ENCODE data around the gene TMEM240. TPM values are rescaled to one million over a fixed set of nuclear protein-coding genes. Genes with fewer than 3 reads are reported as not detected.
A peak's percentile ranks its signal among the peaks of the same experiment; 100 is the strongest.
"Not testable (repeated sequence)": the region's sequence is repeated elsewhere in the genome, so short reads cannot be mapped to it uniquely, and the experiment has no call there.

The TMEM240 gene
- total RNA-seq, 2 experiments from 2014 or later: 1.2 to 1.9 TPM

DNA sequence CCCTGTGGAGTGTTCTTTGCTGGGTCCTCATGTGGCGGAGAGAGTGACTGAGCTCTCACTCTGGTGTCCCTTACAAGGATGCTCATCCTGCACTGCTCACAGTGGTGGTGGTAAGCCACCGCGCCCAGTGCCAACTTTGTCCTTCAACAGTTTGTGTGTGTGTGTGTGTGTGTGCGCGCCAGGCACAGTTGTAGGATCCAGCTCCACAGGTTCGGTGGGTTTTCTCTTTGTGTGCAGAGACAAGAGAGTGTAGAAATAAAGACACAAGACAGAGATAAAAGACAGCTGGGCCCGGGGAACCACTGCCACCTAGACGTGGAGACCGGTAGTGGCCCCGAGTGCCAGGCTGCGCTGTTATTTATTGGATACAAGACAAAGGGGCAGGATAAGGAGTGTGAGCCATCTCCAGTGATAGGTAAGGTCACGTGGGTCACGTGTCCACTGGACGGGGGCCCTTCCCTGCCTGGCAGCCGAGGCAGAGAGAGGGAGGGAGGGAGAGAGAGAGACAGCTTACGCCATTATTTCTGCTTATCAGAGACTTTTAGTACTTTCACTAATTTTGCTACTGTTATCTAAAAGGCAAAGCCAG, 35.6 kb downstream of the TMEM240 start:
- Mint-ChIP-seq H3K27ac (peak overlapping the region; percentile 94), H3K4me3 (peak overlapping the region; percentile 74)
- POLR2A ChIA-PET: interaction anchor here (1.1 to 1.9 kb wide), 3 partner anchors 97 to 105 kb away, joined by 3 to 9 read pairs (median 5); partner anchors contain the start of genes CCNL2 and MRPL20
- H3K4me1 Mint-ChIP-seq, H3K27me3 Mint-ChIP-seq, H3K36me3 Mint-ChIP-seq, H3K9me3 Mint-ChIP-seq: not testable (repeated sequence)
- ATAC-seq (ENCODE audit: low read depth) (peak; percentile 62), DNase-seq (peak; percentile 77)

GRCh38 chr1:1495461-1495975, 44.9 kb downstream of the TMEM240 start:
- H3K36me3 Mint-ChIP-seq: peaks cover 32% of the 10 kb centered on the region
- H3K4me3 Mint-ChIP-seq; ATAC-seq (ENCODE audit: low read depth); POLR2A ChIA-PET; H3K27me3 Mint-ChIP-seq; DNase-seq; H3K27ac Mint-ChIP-seq; H3K4me1 Mint-ChIP-seq; H3K9me3 Mint-ChIP-seq: not testable (repeated sequence)

DNA sequence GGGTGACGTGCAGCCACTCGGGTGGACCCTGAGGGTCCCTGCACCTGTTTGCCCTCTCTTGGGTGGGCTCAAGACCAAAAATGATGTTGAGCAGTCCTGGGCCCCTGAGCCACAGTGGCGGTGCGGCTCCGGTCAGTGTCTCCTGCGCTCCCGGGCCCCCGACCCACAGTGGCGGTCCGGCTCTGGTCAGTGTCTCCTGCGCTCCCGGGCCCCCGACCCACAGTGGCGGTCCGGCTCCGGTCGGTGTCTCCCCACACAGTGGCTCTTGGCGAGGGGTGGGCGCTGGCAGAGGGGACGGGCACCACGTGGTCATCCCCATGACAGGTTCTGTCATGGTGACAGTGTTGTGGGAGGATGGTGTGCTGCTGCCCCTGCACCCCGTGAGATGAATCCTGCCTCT, 46.1 kb downstream of the TMEM240 start:
- H3K4me1 Mint-ChIP-seq; POLR2A ChIA-PET; DNase-seq; H3K27me3 Mint-ChIP-seq; H3K9me3 Mint-ChIP-seq; ATAC-seq (ENCODE audit: low read depth); H3K27ac Mint-ChIP-seq; H3K4me3 Mint-ChIP-seq: not testable (repeated sequence)
- H3K36me3 Mint-ChIP-seq: peaks cover 41% of the 10 kb centered on the region

GRCh38 chr1:1491601-1492000, 48.8 kb downstream of the TMEM240 start:
- H3K27ac Mint-ChIP-seq: no peak overlapping the region
- H3K9me3 Mint-ChIP-seq: peaks cover 7% of the 10 kb centered on the region
- H3K36me3 Mint-ChIP-seq: peaks cover 50% of the 10 kb centered on the region
- H3K4me3 Mint-ChIP-seq: no peak overlapping the region
- H3K4me1 Mint-ChIP-seq: no peaks in the 10 kb centered on the region
- DNase-seq (no peak), ATAC-seq (ENCODE audit: low read depth) (no peak)
- POLR2A ChIA-PET: no interaction called here
- no peaks in the 10 kb centered on the region for H3K27me3 Mint-ChIP-seq

- Mint-ChIP-seq H3K9me3 (peaks cover 7% of the 10 kb centered on the region), H3K4me1 (no peaks in the 10 kb centered on the region), H3K4me3 (no peak overlapping the region), H3K36me3 (peaks cover 50% of the 10 kb centered on the region), H3K27ac (no peak overlapping the region), H3K27me3 (no peaks in the 10 kb centered on the region)
- no peak for DNase-seq
- POLR2A ChIA-PET: no interaction called here
- no peak for ATAC-seq (ENCODE audit: low read depth)
These were observed 49.7 kb downstream of the TMEM240 start for GRCh38 chr1:1490633-1491230.

- Mint-ChIP-seq H3K9me3 (peaks cover 7% of the 10 kb centered on the region), H3K27ac (no peak overlapping the region), H3K4me3 (no peak overlapping the region), H3K36me3 (peaks cover 50% of the 10 kb centered on the region), H3K4me1 (no peaks in the 10 kb centered on the region), H3K27me3 (no peaks in the 10 kb centered on the region)
- no peak for DNase-seq
- no peak for ATAC-seq (ENCODE audit: low read depth)
- POLR2A ChIA-PET: no interaction called here
These were observed 50.6 kb downstream of the TMEM240 start for GRCh38 chr1:1489861-1490260.

DNA sequence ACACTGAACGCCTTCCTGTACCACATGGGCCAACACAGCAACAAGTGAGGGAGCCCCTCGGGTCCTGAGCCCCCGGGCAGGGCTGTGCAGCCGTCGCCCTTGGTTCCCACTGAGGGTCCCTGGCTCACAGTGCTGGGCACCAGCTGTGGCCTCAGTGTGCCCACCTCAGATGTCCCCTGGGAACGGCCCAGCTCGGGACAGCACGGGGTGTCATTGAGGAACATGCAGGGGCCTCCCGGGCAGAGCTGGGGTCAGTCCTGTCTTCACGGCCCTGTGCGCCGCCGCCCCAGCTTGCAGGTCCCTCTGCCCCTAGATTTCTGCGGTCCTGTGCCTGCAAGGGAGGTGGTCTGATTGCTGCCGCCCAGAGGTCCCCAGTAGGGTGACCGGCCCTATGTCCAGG, 51.2 kb downstream of the TMEM240 start:
- DNase-seq (no peak), ATAC-seq (ENCODE audit: low read depth) (no peak)
- Mint-ChIP-seq H3K4me3 (no peak overlapping the region), H3K27ac (no peak overlapping the region), H3K9me3 (peaks cover 7% of the 10 kb centered on the region), H3K4me1 (no peaks in the 10 kb centered on the region), H3K27me3 (no peaks in the 10 kb centered on the region), H3K36me3 (peaks cover 50% of the 10 kb centered on the region)
- POLR2A ChIA-PET: no interaction called here

DNA sequence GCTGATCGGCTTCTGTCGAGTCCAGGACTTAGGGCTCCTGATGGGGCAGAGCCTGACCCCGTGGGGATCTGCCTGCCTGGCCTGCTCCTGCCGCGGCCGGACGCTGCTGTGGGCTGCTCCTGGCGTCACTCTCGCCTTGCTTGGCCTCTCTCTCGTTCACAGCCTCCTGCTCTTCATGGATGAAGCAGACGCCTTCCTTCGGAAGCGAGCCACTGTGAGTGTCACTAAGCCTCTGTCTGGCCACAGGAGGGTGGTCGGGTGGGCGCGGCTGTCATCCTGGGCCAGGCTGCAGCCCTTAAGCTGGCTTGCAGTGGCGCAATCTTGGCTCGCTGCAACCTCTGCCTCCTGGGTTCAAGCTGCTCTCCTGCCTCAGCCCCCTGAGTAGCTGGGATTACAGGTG, 52.7 kb downstream of the TMEM240 start:
- Mint-ChIP-seq H3K27me3 (no peaks in the 10 kb centered on the region), H3K4me1 (no peaks in the 10 kb centered on the region), H3K36me3 (peaks cover 40% of the 10 kb centered on the region), H3K9me3 (peaks cover 2% of the 10 kb centered on the region), H3K27ac (no peak overlapping the region), H3K4me3 (no peak overlapping the region)
- POLR2A ChIA-PET: no interaction called here
- ATAC-seq (ENCODE audit: low read depth): no peak
- no peak for DNase-seq

- H3K27me3 Mint-ChIP-seq; POLR2A ChIA-PET; H3K4me3 Mint-ChIP-seq; ATAC-seq (ENCODE audit: low read depth); H3K9me3 Mint-ChIP-seq; DNase-seq; H3K27ac Mint-ChIP-seq; H3K4me1 Mint-ChIP-seq: not testable (repeated sequence)
- H3K36me3 Mint-ChIP-seq: peaks cover 24% of the 10 kb centered on the region
These were observed 54.6 kb downstream of the TMEM240 start for GRCh38 chr1:1485755-1486317.

GRCh38 chr1:1484976-1485750, 55.3 kb downstream of the TMEM240 start:
- H3K27me3 Mint-ChIP-seq; DNase-seq; H3K4me1 Mint-ChIP-seq; H3K27ac Mint-ChIP-seq; POLR2A ChIA-PET; H3K4me3 Mint-ChIP-seq; ATAC-seq (ENCODE audit: low read depth); H3K9me3 Mint-ChIP-seq: not testable (repeated sequence)
- peaks cover 18% of the 10 kb centered on the region for H3K36me3 Mint-ChIP-seq

Other genes with a start within 250 kb of the TMEM240 start
- 10 to 100 TPM; 80.2 to 86.3 TPM for gene ACAP3, start 232.7 kb downstream of the TMEM240 start, total RNA-seq
- 10 to 100 TPM; 22.3 to 22.4 TPM for gene PUSL1, start 232.0 kb downstream of the TMEM240 start, total RNA-seq
- gene INTS11, start 216.0 kb downstream of the TMEM240 start, total RNA-seq: 100 to 1,000 TPM; 143 to 158 TPM
- gene CPTP, start 215.8 kb downstream of the TMEM240 start, total RNA-seq: 10 to 100 TPM; 19.3 TPM
- 1 to 10 TPM; 1.2 to 1.3 TPM for gene TAS1R3, start 209.3 kb downstream of the TMEM240 start, total RNA-seq
- gene DVL1, start 191.2 kb downstream of the TMEM240 start, total RNA-seq: 10 to 100 TPM; 35.5 to 37.4 TPM
- gene MXRA8, start 182.1 kb downstream of the TMEM240 start, total RNA-seq: 1 to 10 TPM in 1 of 2 experiments, under 1 TPM in 1; 0.51 to 1.2 TPM
- 10 to 100 TPM; 87.3 to 97.1 TPM for gene AURKAIP1, start 165.4 kb downstream of the TMEM240 start, total RNA-seq
- gene CCNL2, start 141.3 kb downstream of the TMEM240 start, total RNA-seq: 100 to 1,000 TPM; 201 to 211 TPM
- 100 to 1,000 TPM in 1 of 2 experiments, 10 to 100 TPM in 1; 98.6 to 101 TPM for gene MRPL20, start 133.3 kb downstream of the TMEM240 start, total RNA-seq
- gene ANKRD65, start 119.3 kb downstream of the TMEM240 start, total RNA-seq: not detected
- under 1 TPM; 0.36 to 0.85 TPM for gene VWA1, start 104.9 kb downstream of the TMEM240 start, total RNA-seq
- gene ATAD3C, start 90.9 kb downstream of the TMEM240 start, total RNA-seq: 1 to 10 TPM; 1.0 to 1.7 TPM
- gene ATAD3B, start 68.9 kb downstream of the TMEM240 start, total RNA-seq: 10 to 100 TPM; 35.2 to 37.9 TPM
- gene ATAD3A, start 28.5 kb downstream of the TMEM240 start, total RNA-seq: 10 to 100 TPM; 32.6 to 33.6 TPM
- gene SSU72, start 34.2 kb upstream of the TMEM240 start, total RNA-seq: 100 to 1,000 TPM; 118 TPM
- gene FNDC10, start 59.5 kb upstream of the TMEM240 start, total RNA-seq: 1 to 10 TPM; 4.4 to 4.6 TPM
- gene MIB2, start 74.9 kb upstream of the TMEM240 start, total RNA-seq: 10 to 100 TPM; 72.6 to 75.2 TPM
- gene MMP23B, start 91.5 kb upstream of the TMEM240 start, total RNA-seq: 1 to 10 TPM; 5.2 to 6.7 TPM
- 10 to 100 TPM; 40.8 to 42.3 TPM for gene CDK11B, start 118.4 kb upstream of the TMEM240 start, total RNA-seq
- 10 to 100 TPM; 75.3 to 77.0 TPM for gene SLC35E2B, start 152.2 kb upstream of the TMEM240 start, total RNA-seq
- 100 to 1,000 TPM; 104 to 106 TPM for gene CDK11A, start 183.7 kb upstream of the TMEM240 start, total RNA-seq
- gene NADK, start 237.8 kb upstream of the TMEM240 start, total RNA-seq: 10 to 100 TPM; 69.7 to 74.3 TPM